Fibroblast of upper back skin (primary cell): Measurements from ENCODE around the gene RELA.
"Not testable (repeated sequence)": the region's sequence is repeated elsewhere in the genome, so short reads cannot be mapped to it uniquely, and the experiment has no call there.

Experiments
- DNase-seq: peaks from one replicate; pipeline ENCODE4 v3.0.0-alpha.2; 2013

The RELA gene

DNA sequence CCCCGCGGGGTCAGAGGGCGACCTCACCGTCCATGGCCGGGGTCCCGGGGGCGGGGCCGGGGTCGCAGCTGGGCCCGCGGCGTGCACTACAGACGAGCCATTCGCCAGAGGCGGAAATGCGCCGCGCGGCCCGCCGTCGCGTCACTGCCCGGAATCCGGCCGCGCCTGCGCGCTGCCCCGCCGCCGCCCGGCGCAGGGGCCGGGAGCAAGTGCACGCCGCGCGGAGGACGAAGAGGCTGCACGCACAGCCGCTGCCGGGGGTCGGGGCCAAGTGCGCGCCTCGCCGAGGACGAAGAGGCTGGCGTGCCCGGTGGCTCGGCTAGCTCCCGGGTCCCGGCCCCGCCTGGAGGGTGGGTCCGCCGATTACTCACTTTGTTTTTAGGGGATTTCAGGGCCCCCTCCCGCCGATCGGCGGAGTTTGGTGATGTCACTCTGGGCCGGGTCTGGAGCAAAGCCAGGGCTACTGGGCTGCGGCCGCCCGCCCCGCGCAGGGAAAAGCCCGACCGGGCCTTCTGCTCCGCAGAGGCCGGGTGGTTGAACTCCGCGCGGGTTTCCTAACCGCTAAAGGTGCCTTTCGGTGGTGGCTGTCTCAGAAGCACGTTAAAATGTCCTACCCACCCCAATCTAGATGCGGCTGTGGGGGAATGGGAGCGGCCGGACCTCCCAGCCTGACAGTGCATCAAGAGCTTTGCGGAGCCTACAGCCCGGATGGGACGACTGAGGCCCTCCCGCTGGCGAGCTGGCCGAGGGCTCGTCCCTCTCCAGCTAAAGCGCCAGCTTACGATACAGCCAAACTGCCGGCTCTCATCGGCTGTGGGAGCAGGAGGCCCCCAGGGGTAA lies at the start of gene RELA:
Gene RELA, minus strand, starts transcription at position 118 of the 840 bp plus-strand sequence. Its CDS starts 84 bp downstream, at position 34.
- DNase-seq, result peak; percentile 96

DNA sequence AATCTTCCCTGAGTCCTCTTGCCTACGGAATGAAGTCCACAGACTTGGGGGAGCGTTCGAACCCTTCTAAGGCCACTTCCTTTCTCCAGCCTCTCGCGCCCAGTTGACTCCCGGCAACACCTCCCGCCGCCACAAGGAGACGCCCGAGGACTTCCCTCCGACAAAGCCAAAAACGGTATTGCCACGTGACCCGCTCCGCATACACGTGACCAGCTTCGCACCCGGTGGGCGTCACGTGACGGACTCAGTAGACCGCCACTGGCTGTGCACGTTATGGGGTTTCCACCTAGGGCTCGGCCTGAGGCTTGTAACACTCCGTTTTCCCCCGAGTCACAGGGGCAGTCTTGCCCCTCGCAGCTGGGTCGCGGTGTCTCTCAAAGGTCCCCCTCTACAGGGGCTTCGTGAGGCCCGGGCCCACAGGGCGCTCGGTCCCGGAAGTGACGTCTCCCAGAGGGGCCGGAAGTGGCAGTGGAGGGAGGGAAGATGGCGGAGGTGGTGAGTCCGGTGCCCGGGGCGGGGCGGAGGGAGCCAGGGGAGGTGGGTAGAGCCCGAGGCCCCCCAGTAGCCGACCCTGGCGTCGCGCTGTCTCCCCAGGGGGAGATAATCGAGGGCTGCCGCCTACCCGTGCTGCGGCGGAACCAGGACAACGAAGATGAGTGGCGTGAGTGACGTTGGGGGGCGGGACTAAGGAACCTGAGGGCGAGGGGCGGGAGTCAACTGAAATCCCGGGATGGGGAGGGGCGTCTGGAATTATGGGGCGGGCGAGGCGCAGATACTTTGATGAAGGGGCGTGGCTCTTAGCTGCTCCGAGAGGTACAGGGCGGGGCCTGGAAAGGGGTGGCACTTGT lies 49.3 kb upstream of the RELA start, which contains the start of gene KAT5:
Gene KAT5, plus strand, starts transcription at position 468 of the 848 bp plus-strand sequence. Its CDS starts 16 bp downstream, at position 484.
- peak; percentile 98 for DNase-seq

DNA sequence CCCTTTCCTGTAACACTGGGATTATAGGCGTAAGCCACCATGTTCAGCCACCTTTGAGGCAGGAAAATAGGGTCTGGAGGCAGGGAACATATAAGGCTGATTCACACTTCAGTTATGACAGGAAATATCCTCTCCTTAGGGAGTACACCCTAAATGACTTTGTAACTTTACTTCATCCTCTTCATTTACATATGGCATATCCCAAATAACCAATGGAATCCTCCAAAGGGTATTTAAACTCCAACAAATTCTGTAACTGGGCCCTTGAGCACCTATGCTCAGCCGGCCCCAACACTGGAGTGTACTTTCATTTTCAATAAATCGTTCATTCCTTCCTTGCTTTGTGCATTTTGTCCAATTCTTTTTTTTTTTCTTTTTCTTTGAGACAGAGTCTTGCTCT lies 47.7 kb upstream of the RELA start:
- peak; percentile 10 for DNase-seq

DNA sequence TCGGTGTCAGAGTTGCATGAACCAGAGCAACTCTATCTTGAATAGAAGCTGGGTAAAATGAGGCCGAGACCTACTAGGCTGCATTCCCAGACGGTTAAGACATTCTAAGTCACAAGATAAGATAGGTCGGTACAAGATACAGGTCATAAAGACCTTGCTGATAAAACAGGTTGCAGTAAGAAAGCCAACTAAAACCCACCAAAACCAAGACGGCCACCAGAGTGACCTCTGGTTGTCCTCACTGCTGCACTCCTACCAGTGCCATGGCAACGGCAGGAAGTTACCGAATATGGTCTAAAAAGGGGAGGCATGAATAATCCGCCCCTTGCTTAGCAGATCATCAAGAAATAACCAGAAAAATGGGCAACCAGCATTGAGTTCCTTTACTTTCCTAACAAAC lies 46.9 kb upstream of the RELA start:
- no peak for DNase-seq

DNA sequence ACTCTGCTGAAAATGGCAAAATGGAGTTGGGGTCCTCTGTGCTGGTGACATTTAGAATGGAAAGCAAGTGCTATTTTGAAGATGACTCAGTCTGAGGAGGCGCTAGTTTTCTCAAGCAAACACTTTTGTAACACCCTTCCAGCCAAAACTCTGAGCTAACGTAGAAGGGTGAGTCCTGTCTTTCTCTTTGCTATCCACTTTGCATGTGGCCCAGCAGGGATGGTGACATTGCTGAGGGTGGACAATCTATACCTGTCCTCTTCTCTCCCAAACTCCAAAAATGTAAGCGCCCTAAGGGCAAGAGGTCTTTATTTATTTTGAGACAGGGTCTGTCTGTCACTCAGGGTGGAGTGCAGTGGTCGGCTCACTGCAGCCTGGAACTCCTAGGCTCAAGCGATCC lies 45.7 kb upstream of the RELA start:
- DNase-seq, result no peak

DNA sequence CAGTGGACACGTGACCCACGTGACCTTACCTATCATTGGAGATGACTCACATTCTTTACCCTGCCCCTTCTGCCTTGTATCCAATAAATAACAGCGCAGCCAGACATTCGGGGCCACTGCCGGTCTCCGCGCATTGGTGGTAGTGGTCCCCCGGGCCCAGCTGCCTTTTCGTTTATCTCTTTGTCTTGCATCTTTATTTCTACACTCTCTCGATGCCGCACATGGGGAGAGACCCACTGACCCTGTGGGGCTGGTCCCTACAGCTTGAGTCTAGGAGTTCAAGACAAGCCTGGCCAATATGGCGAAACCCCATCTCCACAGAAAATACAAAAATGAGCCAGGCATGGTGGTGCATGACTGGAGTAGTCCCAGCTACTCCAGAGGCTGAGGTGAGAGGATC lies 44.3 kb upstream of the RELA start:
- DNase-seq, result not testable (repeated sequence)

DNA sequence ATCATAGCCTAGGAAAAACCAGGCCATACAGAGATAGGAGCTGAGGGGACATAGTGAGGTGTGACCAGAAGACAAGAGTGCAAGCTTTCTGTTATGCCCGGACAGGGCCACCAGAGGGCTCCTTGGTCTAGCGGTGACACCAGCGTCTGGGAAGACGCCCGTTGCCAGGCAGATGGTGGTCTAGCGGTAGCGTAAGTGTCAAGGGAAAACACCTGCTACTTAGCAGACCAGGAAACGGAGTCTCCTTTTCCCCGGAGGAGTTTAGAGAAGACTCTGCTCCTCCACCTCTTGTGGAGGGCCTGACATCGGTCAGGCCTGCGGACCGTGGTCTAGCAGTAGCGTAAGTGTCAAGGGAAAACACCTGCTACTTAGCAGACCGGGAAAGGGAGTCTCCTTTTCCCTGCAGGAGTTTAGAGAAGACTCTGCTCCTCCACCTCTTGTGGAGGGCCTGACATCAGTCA lies 43.6 kb upstream of the RELA start:
- DNase-seq, result peak; percentile 33

DNA sequence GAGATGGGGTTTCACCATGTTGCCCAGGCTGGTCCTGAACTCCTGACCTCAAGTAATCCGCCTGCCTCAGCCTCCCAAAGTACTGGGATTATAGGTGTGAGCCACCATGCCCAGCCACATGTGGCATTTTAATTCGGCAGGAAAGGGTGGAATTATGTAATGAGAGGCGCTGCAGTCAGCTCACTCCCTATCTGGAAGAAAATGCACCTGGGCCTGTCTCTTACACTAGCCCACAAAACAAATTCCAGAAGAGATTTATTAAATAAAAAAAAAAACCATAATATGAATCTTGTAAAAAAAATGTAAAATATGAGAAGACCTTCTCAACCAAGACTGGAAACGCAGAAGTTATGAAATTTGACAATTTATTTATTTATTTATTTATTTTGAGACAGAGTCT lies 41.1 kb upstream of the RELA start:
- DNase-seq, result no peak

DNA sequence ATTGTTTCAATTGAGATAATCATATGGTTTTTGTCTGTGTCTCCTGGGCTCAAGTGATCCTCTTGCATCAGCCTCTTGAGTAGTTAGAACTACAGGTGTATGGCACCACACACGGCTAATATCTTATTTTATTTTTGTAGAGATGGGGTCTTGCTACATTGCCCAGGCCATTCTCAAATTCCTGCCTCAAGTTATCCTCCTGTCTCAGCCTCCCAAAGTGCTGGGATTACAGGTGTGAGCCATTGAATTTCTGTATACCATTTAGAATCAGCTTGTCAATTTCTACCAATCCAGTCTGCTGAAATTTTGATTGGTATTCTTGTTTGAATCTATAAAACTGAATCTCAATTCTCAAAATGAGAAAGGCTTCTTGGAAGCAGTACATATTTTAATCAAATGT lies 39.0 kb upstream of the RELA start:
- no peak for DNase-seq

DNA sequence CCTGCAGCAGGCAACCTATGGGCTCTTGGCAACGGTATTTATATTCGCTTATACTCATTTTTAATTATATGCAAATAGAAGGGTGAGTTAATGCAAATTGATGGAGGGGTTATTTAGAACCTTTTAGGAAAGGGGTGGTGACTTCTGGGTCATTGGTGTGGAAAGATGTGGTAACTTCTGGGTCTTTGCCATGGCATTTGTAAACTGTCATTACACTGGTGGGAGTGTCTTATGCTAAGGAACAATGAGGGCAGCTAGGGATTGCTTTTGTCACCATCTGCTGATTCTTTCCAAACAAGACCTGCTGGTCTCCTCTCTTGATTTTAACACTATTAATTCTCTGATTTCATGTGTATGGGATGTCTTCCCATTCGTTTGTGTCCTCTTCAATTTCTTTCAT lies 37.7 kb upstream of the RELA start:
- DNase-seq, result no peak

DNA sequence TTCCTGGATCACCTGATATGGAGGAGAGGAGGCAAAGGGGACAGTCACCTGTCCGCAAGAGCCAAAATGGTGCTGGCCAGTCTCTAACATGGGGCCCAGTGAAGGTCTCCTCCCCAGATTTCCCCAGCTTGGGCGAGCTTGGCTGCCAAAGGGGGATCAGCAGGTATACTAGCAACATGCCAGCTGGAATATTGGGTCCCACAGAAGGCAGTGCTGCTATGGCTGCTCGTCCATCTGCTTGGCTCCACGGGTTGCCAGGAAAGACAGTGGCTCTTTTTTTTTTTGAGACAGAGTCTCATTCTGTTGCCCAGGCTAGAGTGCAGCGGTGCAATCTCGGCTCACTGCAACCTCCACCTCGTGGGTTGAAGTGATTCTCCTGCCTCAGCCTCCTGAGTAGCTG lies 36.6 kb upstream of the RELA start:
- no peak for DNase-seq

DNA sequence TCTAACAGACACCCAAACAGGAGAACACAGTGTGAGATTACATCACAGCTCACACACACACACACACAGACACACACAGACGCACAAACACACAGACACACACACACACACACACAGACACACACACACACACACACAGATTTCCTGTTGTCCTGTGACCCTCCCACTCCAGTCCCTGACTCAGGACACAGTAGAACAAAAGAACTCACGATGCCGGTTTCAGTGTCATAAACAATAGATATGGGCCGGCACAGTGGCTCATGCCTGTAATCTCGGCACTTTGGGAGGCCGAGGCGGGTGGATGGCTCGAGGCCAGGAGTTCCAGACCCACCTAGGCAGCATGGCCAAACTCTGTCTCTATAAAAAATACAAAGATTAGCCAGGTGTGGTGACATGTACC lies 35.5 kb upstream of the RELA start:
- no peak for DNase-seq

DNA sequence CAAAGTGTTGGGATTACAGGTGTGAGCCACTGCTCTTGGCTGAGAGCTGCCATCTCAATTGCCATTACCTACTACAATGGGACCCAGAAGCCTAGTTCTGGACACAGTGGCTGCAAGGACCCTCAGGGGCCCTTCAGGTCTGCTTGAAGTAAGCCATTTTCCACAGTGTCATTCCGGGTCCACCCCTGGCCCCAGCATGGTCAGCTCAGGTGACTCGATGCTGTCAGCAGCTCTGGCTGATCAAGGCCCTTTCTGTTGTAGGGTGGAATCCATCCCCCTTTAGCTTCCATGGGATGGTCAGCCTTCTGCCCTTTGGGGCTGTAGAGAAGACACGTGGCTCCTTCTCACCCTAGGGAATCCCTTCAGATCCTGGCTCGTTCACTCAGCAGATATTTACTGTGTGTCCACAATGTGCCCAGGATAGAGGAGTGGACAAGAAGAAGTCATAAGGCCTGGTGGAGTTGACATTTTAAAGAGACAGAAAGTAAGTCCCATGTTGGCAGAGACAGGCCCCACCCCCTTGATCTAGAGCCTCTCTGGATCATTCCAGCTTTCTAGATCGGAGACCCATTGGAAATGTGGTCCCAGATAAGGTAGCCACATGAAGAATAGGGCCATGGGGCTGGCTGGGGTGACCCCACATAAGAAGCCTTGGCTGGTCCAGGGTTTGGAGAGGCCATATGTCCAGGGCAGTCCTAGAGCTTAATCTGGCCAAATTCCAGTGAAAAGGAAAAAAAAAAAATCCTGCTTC lies 34.3 kb upstream of the RELA start:
- no peak for DNase-seq

DNA sequence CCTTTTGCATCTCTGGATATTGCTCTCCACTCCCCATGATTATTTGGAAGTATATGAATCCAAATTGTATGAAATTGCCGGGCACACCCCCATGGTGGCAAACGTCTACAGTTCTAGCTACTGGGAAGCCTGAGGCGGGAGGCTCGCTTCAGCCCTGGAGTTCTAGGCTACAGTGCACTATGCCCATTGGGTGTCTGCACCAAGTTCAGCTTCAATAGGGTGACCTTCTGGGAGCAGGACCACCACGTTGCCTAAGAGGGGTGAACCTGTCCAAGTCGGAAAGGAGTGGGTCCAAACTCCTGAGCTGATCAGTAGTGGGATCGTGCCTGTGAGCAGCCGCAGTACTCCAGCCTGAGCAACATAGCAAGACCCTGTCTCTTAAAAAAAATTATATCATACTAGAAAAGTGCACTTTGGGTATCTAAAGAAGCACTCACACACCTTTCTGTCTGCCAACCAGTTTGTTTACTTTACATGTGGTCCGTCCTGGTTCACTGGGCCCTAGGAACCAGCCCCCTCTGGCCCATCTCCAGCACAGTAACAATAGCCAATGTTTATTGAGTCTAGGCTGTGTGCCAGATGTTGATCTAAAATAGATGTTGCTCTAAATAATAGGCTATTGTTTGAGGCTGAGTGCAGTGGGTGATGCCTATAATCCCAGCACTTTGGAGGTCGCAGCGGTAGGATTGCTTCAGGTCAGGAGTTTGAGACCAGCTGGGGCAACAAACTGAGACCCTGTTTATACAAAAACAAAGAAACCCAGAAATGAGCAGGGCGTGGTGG lies 32.9 kb upstream of the RELA start:
- DNase-seq, result no peak

DNA sequence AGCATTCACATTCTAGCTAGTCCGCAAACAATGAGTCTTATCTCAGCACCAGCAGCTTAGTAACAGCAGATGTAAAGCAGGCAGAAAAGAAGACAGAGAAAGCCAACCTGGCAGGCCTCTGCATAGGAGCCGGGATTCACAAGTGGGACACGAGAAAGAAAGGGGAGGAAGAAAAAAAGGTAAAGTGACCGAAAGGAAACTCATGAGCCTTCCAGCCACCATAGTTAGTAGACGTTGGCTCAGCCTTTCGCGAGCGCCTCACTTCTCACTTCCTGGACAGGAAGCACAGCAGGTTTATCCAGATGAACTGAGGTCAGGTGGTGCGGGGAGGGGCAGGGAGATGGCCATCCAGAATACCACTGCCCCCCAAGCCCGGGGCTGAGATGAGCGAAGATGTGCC lies 29.7 kb upstream of the RELA start:
- no peak for DNase-seq

DNA sequence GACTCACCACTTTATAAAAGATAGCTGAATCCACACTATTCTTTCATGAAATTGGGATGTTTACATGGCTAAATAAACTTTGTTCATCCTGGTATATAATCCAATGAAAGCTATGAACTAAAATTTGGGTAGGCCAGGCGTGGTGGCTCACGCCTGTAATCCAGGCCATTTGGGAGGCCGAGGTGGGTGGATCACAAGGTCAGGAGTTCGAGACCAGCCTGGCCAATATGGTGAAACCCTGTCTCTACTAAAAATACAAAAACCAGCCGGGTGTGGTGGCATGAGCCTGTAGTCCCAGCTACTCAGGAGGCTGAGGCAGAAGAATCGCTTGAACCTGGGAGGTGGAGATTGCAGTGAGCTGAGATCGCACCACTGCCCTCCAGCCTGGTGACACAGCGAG lies 29.1 kb upstream of the RELA start:
- not testable (repeated sequence) for DNase-seq

DNA sequence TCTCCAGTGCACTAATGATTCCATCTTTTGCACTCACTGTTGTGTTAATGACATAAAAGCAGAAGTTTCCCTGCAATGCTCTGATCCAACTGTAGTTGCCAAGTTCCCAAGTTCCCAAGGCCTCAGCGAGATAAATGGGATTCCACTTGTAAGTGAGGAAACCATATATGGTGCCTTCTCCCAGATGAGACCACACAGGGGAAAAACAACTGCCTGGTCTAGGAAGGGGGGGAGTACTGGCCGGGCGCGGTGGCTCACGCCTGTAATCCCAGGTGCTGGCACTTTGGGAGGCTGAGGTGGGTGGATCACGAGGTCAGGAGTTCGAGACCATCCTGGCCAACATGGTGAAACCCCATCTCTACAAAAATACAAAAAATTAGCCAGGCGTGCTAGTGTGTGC lies 23.3 kb upstream of the RELA start:
- DNase-seq, result no peak

DNA sequence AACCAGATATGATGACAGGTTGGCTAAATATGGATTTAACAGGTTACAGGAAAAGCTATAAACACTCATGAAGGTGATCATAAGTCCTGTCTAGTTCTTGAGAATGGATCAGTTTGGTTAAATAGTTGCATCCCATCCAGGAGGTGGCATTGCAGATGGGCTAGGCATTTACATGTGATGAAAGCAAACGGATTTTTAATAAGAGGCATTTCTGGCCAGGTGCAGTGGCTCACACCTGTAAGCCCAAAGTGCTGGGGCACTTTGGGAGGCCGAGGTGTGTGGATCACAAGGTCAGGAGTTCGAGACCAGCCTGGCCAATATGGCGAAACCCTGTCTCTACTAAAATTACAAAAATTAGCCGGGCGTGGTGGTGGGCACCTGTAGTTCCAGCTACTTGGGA lies 20.8 kb upstream of the RELA start:
- DNase-seq, result not testable (repeated sequence)

DNA sequence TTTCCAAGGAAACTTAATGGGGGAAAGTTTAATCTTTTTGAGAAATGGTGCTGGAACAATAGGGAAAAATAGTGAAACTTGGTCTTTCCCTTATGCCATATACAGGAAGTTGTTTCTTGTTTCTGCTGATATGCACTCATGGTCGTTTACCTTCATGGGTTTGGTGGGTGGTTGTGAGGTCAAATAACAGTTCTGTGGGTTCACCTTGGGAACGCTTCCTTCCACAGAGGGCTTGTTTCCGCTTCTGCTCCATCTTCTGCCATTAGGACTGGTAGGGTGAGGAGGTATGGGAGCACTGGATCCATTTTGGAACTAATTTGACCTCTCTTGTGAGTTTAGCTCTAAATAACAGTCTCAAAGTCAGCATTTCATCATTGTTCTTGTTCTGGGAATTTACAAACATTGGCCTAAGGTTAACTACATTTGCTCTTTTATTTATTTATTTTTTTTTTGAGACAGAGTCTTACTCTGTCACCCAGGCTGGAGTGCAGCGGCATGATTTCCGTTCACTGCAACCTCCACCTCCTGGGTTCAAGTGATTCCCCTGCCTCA lies 17.6 kb upstream of the RELA start:
- DNase-seq, result no peak

DNA sequence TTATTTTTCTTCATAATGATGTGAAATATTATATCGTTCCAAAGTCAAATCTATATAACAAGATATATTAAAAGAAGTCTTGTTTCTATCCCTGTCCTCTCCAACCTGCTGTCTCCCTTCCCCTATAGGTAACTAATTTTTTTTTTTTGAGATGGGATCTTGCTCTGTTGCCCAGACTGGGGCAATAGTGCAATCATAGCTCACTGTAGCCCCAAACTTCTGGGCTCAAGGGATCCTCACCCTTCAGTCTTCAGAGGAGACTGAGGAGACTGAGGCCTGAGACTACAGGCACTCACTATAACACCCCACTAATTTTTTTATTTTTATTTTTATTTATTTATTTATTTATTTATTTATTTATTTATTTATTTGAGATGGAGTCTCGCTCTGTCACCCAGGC lies 10.3 kb upstream of the RELA start:
- DNase-seq, result no peak

DNA sequence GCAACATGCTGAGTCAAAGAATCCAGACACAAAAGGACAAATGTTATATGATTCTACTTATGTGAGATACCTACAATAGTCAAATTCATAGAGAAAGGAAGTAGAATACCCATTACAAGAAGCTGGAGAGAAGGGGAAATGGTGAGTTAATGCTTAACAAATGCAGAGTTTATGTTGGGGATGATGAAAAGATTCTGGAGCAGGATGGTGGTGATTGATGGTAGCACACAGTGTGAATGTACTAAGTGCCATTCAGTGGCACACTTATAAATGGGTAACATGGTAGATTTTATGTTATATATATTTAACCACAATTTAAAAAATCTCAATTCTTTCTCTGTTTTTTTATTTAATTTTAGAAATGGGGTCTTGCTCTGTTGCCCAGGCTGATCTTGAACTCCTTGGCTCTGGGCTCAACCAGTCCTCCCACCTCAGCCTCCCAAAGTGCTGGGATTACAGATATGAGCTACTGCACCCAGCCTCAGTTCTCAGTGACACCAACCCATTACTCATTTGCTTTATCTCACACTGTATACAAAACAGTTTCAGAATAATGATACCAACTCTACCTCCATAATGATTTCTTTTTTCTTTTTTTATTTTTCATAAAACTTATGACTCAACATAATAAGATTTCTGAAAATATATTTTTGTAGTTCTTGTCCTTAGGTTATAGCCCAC lies 9.6 kb upstream of the RELA start:
- no peak for DNase-seq
